NCI-H2171 (cell line): ENCODE results near the gene ENAH.

Source experiments
- DNase-seq: peaks from one replicate; lab custom pipeline; 2025; lab: John Stamatoyannopoulos, UW

ENAH gene

DNA sequence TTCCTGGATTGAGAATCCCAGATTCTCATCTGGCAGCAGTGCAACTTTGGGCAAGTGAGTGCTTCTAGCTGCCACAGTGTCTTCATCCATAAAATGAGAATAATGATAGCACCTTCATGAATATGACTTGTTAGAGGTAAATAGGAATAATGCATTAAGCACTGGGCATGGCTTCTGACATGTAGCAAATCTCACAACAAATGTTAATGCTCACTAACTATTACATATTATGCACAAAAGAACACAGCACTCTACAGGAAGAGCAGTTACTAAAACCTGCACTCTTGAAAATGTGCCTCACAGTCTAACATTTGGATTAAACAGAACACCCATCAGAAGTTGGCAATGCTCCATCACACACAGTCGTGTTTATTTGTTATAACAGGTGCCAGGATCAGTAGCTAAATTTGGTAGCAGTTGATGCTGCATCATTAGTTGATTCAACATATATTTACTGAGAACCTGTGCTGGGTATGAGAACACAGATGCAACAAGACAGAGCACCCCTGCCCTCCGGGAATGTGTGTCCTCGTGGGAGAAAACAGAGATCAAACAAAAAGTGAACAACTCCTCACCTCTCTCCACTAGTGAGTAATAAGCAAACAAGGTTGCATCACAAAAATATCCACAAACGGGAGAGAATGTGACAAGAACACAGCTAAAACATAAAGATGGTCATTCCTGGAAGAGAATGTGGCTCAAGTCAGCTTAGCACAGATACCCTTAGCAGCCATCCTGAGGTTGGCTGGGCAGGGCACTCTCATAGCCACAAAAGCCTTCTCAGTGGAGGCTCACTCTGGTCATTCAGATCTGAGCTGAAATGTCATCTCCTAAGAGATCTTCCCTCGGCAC is 198.9 kb downstream of the ENAH start:
- no peak for DNase-seq

DNA sequence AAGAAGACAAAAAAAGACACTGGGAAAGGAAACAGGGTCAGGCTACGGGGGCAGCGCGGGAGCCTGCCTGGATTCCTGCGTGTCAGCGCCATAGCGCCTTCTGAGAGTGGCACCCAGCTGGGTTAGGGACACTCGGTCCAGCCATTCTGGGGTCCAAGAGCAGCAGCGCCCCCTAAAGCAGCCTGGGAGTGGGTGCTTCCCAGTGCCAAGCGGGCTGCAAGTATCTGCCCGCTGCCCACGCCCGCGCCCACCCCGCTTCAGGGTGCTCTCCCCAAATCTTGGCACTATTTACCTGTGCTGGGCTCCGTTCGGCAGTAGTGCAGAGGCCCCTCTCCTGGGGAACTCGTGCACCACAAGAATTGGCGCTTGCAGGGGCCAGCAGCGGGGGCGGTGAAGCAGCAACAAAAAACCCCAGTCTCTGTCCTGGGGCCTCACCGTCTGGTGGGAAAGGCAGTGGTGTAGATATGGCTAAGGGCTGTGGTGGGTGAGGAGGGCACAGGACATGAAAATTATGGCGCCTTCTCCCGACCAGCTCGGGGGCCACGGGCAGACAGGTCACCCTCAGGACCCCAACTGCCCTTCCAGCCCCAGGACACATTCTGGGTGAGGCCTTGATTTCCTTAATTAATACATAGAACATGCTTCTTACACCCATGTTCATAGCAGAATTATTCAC is 200.9 kb downstream of the ENAH start:
- no peak for DNase-seq

DNA sequence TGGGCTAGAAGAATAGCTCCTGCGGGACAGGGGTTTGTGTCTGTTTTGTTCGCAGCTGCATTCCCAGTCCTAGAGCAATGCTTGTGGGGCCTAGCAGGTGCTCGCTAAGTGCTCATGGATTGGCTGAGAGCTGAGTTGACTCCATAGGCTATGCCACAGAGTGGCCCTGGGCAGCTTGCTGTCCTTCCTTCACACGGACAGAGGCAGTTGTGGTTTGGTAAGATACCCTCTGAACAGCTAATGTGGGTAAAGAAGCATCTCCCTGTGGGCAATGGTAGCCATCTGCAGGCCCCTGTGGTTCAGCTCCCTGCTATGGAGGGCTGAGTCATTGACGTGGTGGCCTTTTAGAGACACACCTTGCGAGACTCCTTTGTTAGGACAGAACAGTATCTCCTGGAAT is 201.6 kb downstream of the ENAH start:
- no peak for DNase-seq

DNA sequence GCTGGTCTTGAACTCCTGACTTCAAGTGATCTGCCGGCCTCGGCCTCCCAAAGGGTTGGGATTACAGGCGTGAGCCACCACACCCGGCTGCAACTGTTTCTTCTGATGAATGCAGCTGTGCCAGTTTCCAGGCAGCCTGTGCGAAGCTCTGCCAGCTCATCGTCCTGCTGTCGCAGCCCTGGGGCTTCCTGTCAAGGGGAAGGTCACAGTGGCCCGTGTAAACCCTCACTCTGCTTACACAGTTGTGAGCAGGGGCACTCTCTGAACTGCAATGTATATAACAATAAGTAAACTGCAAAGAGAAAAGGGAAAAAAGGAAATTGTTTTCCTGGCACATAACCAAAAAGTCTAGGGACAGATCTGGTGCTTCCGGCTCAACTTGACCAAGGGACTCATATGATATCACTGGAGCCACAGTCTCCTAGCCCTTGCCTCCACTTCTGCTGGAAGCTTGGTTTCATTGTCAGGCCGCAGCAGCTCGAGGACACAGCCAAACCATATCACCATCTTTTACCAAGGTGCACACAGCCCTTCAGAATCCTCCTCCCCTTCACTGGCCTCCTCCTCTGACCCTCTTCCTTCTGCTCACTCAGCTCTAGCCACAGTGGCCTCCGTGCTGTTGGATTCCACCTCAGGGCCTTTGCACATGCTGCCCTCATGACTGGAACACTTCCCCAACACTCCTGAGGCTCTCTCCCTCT is 202.3 kb downstream of the ENAH start:
- no peak for DNase-seq

DNA sequence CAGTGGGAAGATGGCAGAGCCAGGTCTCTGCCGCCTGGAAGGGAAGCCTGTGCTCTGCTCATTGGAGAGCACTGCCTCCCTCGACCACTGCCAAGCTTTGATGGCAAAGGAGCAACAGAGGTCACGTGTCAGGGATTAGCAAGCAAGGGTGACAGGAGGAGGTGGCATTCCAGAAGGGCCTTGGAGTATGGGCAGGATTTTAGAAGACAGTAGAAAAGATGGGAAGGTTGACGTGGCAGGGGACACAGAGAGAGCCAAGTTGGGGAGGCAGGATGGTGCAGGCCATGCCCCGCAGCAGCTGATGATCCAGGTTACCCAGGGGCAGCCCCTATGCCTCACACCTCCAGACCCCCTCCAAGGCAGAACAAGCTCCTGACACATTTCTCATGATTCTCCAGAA is 203.1 kb downstream of the ENAH start:
- no peak for DNase-seq

DNA sequence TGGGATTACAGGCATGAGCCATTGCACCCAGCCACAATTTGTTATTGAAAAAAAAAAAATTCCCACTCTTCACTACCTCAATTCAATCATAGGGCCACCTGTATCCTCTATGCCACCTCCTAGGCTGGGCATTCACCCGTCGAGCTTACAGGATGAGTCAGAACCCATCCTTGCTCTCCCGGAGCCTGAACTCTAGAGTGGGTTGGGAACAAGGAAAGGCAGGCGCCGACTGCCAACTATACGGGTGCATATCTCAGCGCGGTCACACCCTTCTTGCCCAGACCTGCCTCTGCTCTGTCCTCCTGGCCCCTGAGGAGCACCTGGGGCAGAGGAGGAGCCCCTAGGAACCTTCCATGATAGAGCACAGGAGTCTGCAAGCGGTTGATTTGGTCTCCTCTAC is 203.7 kb downstream of the ENAH start:
- DNase-seq = no peak

DNA sequence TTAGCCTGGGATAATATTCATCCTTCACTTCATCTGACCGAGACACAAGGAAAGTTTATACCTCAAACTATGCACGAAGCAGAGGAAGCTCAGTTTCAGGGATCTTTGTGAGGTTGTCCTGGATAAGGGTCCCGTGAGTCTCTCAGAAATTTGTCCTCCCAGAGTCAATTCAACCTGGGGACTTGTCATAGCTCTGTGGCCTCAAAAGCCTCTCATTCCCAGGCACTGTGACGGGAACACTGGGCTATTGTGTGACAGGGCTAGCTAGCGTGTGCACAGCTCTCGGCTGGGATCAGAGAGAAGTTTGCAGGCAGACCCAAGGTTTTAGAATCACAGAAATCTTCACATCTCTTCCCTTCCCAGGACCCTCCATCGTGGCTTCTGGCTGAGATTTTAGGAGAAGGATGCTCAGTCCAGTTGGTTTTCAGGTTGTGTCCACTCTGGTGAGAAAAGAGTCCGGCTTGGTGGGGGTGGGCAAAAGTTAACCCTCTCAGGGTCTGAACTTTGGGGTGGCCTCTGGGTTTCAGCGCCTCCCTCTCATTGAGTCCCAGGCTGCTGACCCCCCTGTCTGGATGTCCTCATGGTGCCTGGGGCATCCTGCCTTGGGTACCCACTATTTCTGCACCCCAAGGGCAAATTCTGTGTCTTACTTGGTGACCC is 204.6 kb downstream of the ENAH start:
- DNase-seq = no peak

DNA sequence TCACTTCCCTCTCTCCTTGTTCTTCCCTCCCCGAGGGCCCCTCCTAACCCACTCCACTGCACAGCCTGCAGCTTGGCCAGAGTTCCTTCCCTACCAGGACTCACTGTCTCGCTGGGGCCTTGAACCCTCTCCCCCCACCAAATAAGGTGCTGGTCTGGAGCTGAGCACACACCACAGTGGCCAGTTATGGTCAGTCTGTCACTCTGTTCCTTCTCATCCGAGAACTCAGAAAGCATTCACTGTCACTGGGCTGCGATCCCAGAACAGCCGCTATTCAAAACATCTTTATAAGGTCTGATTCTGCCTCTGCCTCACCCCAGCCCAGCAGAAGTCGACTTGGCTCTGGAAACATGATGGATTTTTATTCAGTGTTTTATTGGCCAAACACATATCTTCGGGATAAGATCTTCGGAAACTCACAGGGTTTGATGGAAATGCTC is 205.3 kb downstream of the ENAH start:
- no peak for DNase-seq

DNA sequence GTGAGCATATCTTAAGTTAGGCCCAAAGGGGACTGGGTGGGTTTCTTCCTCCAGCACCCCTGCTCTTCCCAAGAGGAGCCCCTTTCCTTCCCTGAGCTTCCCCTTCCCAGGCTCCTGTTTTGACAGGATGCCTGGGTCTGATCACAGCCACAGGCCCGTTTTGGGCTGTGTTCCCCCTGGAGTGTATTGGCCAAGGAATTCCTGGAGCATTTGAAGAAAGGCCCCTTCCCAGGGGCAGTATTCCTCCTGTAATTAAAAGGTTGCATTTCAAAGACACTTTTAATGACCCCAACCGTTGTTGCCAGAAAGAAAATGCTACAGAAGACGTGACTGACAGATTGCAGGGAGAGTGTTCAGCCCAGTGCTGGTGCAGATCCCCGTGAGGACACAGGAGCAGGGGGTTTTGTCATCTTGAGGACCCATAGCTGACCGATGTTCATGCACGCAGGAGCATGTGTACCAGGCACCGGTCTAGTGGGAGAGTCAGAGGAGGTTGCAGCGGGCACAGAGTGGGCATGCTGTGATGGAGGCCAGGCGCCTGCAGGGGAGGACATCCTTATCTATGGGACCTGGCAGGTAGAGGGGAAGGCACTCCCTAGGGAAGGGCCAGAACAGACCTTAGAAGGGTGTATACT is 205.8 kb downstream of the ENAH start:
- DNase-seq = no peak

DNA sequence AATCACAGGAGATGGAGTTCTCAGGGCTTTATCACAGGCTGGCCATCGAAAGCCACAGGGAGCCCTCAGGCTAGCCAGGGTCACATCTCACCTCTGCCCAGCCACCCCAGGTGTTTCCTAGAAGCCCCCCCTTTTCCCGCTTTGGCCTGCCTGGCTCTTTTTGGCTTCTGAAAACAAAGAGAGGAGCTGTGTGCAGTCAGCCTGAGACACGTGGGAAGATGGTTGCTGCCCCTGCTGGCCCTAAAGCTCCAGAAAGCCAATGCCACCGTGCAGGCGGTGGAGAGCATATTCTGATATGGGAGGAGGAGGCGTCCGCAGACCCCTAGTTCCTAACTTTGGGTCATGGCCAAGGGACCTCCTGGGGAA is 206.3 kb downstream of the ENAH start:
- DNase-seq = no peak

DNA sequence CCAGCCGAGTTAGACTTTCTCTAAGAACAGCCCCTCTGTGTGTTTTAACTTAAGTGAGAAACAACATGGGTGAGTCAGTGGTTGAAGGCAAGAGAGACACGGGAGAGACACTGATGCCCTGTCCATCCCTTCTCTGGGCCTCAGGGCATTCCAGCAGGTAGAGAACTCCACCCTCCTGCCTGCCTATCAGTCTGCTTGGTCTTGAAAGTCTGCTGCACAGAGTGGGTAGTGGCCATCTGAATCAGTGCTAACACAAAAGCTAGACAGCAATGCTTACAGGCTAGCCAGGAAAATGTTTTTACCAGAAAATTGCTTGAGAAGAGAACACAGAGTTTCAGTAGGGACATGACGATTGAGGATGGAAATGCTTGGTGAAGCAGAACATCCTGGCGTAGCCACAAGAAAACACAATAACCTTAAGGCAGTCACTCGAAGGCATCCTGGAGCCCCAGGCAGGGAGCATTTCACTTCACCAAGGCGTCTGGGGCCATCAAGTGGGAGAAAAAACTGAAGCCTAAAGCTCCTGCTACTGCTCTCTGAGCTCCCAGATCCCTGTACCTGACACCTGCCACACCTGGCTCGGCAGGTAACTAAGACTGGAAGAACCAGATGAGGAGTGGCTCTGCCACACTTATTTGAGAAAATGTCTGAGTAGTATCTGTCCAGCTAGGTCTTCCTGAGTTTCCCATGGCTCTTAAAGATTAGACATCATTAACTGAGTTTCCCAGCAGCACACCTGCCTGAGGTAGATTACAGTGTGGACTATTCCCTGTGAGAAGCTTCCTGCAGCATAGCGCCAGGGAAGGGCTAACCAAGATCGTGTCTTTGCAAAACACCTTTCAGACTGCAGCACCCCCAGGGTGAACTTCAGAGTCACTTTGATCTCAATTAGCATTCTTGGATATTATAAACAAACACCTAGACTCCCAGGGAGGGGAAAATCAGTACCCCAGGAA is 207.0 kb downstream of the ENAH start:
- no peak for DNase-seq

DNA sequence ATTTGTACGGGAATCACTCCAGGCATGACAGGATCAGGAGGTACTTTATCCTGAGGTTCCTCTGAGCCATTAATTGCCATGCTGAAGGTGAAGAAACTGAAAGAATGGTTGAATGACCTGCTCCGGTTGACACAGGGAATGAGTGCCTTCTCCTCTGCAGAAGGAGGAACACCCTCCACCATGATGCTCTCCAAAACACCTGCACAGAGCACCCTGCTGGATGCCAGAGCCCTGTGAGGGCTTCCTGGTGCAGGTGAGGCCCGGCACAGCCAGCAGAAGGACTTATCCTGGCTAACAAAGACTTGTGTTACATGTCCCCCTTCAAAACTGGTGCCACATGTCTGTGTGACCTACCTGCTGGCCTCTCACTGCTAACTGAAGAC is 210.8 kb downstream of the ENAH start:
- no peak for DNase-seq

DNA sequence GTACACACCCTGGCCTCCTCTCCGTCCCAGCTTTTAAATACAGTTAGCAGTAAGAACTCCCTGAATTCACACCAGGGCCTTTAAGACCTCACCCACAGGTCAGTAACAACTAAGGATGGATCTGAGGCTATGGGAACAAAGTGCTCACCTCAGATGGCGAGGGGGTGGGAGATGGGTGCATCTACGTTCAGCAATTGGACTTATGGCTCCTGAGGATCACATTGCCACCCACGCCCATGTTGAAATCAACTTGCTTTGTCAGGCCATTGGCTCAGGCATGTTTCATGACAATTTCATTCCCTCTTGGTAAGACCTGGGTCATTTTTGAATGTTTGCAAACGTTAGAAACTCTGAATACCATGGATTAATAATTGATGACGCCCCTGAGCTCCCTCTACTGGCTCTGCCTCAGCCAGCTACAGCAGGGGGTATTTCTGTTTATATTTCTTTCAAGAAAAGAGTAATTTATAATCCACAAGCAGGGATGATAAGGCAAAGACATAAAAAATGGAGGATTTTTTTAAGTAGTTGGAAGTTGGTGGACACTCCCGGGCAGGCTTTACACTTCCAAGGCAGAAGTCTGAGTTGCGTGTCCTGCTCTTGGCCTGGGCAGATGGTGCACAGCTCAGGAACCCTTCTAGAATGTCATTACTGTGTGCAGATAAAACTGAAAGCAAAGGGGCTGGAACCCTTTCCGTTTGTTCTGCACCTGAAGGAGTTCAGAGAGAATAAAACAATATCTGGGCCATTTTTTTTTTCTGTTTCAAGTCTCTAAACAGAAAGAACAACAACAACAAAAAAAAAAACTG is 211.4 kb downstream of the ENAH start:
- no peak for DNase-seq

DNA sequence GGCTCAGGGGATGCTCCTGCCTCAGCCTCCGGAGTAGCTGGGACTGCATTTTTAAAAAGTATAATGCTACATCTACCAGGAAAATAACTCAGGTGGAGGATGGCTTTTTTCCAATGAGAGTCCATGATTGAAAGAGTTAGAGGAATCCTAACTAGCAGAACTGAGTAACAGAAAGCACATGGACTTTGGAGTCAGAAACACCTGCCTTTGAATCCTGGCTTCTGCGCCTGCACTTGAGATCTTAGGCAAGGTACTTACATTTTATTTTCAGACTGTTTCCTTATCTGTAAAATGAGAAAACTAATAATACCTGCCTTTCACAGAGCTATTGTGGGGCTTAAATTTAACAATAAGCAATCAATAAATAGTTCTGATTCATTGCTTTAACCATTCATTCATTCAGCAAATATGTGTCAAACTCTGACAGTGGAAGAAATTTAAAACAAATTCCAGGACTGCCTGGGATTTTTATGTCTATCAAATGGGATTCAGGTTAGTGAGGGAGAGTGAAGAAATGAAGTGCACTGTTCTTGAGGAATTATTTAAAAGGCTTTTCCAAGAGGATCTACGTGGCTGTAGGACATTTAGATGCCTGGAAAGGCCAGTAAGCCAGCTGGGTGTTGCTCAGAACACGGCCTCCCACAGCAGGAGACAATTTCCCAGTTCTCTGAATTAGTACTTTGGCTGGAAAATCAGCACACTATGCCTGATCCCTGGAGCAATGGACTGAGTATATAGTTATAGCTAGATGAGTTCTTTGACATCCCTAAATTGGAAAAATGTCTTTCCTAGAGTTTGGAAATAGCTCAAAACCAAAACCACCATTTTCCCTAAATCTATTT is 212.3 kb downstream of the ENAH start:
- no peak for DNase-seq

DNA sequence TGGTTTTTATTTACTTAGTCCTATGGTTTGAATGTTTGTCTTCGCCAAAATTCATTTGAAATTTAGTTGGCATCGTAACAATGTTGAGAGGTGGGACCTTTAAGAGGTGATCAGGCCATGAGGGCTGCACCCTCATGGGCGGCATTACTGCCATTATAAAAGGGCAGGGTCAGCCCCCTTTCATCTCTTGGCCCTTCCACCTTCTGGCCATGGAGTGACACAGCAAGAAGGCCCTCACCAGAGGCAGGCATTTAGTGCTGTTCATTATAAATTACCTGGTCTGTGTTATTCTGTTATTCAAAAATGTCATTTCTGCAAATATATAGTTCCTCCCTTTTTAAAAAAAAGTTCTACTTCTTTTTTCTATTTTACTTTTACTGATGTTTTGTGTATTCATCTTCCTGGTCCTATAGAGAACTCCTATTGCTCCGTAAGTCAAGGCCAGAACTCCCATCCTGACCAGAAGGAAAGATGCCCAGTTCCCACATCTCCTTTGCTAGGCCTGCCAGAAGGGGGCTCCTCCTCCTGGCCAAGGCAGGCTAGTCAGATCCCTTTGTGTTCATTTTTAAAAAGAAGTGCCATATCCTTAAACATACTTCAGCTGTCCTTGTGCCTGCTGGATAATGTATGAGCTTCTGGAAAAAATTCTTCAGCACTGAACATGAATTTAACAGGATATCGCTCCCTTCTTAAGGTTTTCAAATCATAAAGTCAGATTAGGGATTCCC is 215.0 kb downstream of the ENAH start:
- DNase-seq = no peak
